Heart left ventricle (tissue), 13 donors: ENCODE measurements around the gene C17orf107.

Source experiments
- POLR2A ChIP-seq, 2 donors: fragments of 450-650 bp; IDR thresholded peaks; one replicate each; pipeline ENCODE4 v1.6.1; 2017; ENCODE audit warnings: antibody characterized with exemption in 2 of 2, mild to moderate bottlenecking in 2 of 2, moderate library complexity in 2 of 2
- TF ChIP-seq, protein P1 (sequence below), 12 donors: fragments of 200-600 bp; sonication (generic) in 4 of 12; IDR thresholded peaks; one replicate each; pipeline versions ENCODE4 v1.5.0 to v1.8.0; 2018 to 2022; ENCODE audit warnings: antibody characterized with exemption in 12 of 12, mild to moderate bottlenecking in 5 of 12
- donor health status: ischemic (EF 13 %, LVEDD 7.1; RV severe dilation, severe dysfunction).
- donor health status: DM: no; HTN: yes; CAD: no.
- donor health status: DM: no; HTN: no; CAD: no.
- donor health status: ischemic (EF 25% LVEDD 6.9; RV normal size, moderate dysfunction).
- donor health status: ischemic (EF 25% LVEDD 5.7; RV mildly dilated, moderate dysfunction).
- donor health status: ischemic (EF 35%, LVEDD 5.7; RV mildly dilated, moderate dysfunction).
- donor health status: nonischemic (EF 11% LVEDD 7.7; RV severe dilation, severe dysfunction).
- donor health status: DM: yes; HTN: yes; CAD: no.
- donor health status: PGD.
- donor health status: ischemic (EF 29% LVEDD 5.4; RV normal size, mild dysfunction).
- donor health status: nonischemic (EF 23%, LVEDD 6.1; RV moderate dilation, normal function).

DNA sequence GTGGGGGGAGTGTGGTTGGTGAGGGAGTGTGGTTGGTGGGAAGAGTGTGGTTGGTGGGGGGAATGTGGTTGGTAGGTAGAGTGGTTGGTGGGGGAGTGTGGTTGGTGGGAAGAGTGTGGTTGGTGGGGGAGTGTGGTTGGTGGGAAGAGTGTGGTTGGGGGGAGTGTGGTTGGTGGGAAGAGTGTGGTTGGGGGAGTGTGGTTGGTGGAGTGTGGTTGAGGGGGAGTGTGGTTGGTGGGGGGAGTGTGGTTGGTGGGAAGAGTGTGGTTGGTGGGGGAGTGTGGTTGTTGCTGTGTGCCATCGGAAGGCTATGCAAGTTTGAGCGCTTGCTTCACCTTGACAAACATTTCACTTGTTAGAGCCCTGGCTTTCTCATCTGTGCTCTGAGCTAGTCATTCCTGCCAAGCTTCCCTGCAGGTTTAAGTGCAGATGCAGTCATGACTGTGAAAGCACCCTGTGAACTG lies 46.1 kb upstream of the C17orf107 start:
- TF ChIP-seq, protein P1, sequence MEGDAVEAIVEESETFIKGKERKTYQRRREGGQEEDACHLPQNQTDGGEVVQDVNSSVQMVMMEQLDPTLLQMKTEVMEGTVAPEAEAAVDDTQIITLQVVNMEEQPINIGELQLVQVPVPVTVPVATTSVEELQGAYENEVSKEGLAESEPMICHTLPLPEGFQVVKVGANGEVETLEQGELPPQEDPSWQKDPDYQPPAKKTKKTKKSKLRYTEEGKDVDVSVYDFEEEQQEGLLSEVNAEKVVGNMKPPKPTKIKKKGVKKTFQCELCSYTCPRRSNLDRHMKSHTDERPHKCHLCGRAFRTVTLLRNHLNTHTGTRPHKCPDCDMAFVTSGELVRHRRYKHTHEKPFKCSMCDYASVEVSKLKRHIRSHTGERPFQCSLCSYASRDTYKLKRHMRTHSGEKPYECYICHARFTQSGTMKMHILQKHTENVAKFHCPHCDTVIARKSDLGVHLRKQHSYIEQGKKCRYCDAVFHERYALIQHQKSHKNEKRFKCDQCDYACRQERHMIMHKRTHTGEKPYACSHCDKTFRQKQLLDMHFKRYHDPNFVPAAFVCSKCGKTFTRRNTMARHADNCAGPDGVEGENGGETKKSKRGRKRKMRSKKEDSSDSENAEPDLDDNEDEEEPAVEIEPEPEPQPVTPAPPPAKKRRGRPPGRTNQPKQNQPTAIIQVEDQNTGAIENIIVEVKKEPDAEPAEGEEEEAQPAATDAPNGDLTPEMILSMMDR (IDR thresholded peaks at IDR 0.05): no peak
- no peak for TF ChIP-seq POLR2A (IDR thresholded peaks at IDR 0.05)
